Thyroid gland (tissue), 4 donors: ENCODE results near the gene HYAL3. TPM values are rescaled to one million over a fixed set of nuclear protein-coding genes. Genes with fewer than 3 reads are reported as not detected.
A peak's percentile ranks its signal among the peaks of the same experiment; 100 is the strongest.

Experiments used
- DNase-seq, 2 donors: peaks; one replicate each; pipeline ENCODE4 v3.0.0-alpha.2; 2019
- H3K27ac ChIP-seq, 3 donors: fragments of 200-600 bp; sonication (generic); 1 replicate in 2 of 3; 2 replicates in 1 of 3; pipeline ENCODE4 v1.5.1; 2016 to 2019; ENCODE audit warnings: mild to moderate bottlenecking in 1 of 3, moderate library complexity in 1 of 3
- H3K27me3 ChIP-seq: fragments of 200-600 bp; sonication (generic); one replicate; pipeline ENCODE4 v1.5.1; 2019
- H3K36me3 ChIP-seq, 2 donors: fragments of 200-600 bp; sonication (generic); one replicate each; pipeline ENCODE4 v1.5.1; 2016 to 2019
- H3K4me1 ChIP-seq, 2 donors: fragments of 200-600 bp; sonication (generic); one replicate each; pipeline ENCODE4 v1.5.1; 2017 to 2019
- H3K4me3 ChIP-seq, 3 donors: fragments of 200-600 bp; sonication (generic); replicated peaks in 1 of 3; 1 replicate in 2 of 3; 2 replicates in 1 of 3; pipeline ENCODE4 v1.5.1; 2016; ENCODE audit warnings: mild to moderate bottlenecking in 1 of 3
- H3K9me3 ChIP-seq: fragments of 200-600 bp; sonication (generic); one replicate; pipeline ENCODE4 v1.5.1; 2017
- POLR2A ChIP-seq, 2 donors: fragments of 450-650 bp; IDR thresholded peaks; one replicate each; pipeline ENCODE4 v1.6.1; 2017; ENCODE audit warnings: antibody characterized with exemption in 2 of 2, mild to moderate bottlenecking in 2 of 2, moderate library complexity in 1 of 2
- WGBS, 2 donors: methylation state at CpG; one replicate each; pipeline ENCODE4 v1.1.5; 2017; 5-methylcytosine and 5-hydroxymethylcytosine counted together
- intact Hi-C: fragments of 100-400 bp; cut with DNase I; formaldehyde crosslinking; loops from one replicate; pipeline ENCODE4 v1.15.1; 2023
- total RNA-seq, 4 donors: library from RNA; depleted of rRNA; stranded (reverse); fragments of >200 nt; gene quantifications; one replicate each; pipeline ENCODE4 v1.2.3, GENCODE V29; 2016
- TF ChIP-seq, protein P1 (sequence below), 6 experiments: fragments of 200-600 bp in 3 of 6; fragments of 450-650 bp in 3 of 6; sonication (generic) in 3 of 6; IDR thresholded peaks; one replicate each; pipeline ENCODE4 v1.5.1; 2016 to 2019; ENCODE audit warnings: antibody characterized with exemption in 6 of 6, mild to moderate bottlenecking in 2 of 6, inconsistent platforms in 1 of 6, moderate library complexity in 1 of 6

Gene HYAL3
- total RNA-seq, 4 donors from 2014 or later = 2.7 to 6.7 (median 3.8) TPM

DNA sequence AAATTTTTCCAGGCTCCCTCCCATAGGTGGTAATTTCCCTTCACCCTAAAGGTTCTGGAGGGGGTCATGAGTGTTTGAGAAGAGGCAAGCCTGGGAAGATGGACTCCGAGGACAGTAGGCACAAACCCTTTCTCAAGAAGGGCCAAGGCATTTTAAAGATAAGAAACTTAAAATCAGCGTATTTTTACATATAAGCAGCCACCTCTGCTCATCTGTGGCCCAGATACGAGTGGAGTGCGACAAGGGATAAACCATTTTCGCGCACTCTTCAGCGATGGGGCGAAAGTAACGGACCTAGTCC is 40.9 kb upstream of the HYAL3 start:
- 68 to 78% methylated on average over 9 of the region's 9 CpGs for WGBS, 2 donors
- Histone ChIP-seq H3K36me3 (no peaks in the 10 kb centered on the region), H3K4me3 (peak overlapping the region in 1 of 3 donors; percentile 40), H3K9me3 (no peaks in the 10 kb centered on the region), H3K27ac (peak overlapping the region; percentile 5 to 76 (median 75)), H3K4me1 (peaks cover 22 to 34% of the 10 kb centered on the region in 2 donors), H3K27me3 (no peaks in the 10 kb centered on the region)
- TF ChIP-seq, protein P1, sequence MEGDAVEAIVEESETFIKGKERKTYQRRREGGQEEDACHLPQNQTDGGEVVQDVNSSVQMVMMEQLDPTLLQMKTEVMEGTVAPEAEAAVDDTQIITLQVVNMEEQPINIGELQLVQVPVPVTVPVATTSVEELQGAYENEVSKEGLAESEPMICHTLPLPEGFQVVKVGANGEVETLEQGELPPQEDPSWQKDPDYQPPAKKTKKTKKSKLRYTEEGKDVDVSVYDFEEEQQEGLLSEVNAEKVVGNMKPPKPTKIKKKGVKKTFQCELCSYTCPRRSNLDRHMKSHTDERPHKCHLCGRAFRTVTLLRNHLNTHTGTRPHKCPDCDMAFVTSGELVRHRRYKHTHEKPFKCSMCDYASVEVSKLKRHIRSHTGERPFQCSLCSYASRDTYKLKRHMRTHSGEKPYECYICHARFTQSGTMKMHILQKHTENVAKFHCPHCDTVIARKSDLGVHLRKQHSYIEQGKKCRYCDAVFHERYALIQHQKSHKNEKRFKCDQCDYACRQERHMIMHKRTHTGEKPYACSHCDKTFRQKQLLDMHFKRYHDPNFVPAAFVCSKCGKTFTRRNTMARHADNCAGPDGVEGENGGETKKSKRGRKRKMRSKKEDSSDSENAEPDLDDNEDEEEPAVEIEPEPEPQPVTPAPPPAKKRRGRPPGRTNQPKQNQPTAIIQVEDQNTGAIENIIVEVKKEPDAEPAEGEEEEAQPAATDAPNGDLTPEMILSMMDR (IDR thresholded peaks at IDR 0.05) = no peak
- TF ChIP-seq POLR2A (IDR thresholded peaks at IDR 0.05) = no peak
- no peak for DNase-seq
- intact Hi-C loops = no loop called here

GRCh38 chr3:50339485-50340146 is 40.4 kb upstream of the HYAL3 start:
- intact Hi-C loops = no loop called here
- Histone ChIP-seq H3K27me3 (no peaks in the 10 kb centered on the region), H3K27ac (peak overlapping the region; percentile 5 to 76 (median 75)), H3K36me3 (no peaks in the 10 kb centered on the region), H3K9me3 (no peaks in the 10 kb centered on the region), H3K4me3 (no peak overlapping the region), H3K4me1 (peaks cover 26 to 38% of the 10 kb centered on the region in 2 donors)
- DNase-seq = no peak
- 77 to 91% methylated on average over 11 to 14 of the region's 14 CpGs for WGBS, 2 donors
- no peak for TF ChIP-seq POLR2A (IDR thresholded peaks at IDR 0.05)
- TF ChIP-seq, protein P1 (IDR thresholded peaks at IDR 0.05) = no peak

GRCh38 chr3:50338965-50339364 is 39.8 kb upstream of the HYAL3 start:
- Histone ChIP-seq H3K27me3 (no peaks in the 10 kb centered on the region), H3K4me3 (no peak overlapping the region)

GRCh38 chr3:50337175-50337861 is 38.1 kb upstream of the HYAL3 start:
- Histone ChIP-seq H3K27ac (peak overlapping the region; percentile 91 to 96 (median 91)), H3K4me3 (peak overlapping the region; percentile 49 to 79 (median 78)), H3K4me1 (peaks cover 36 to 61% of the 10 kb centered on the region in 2 donors), H3K36me3 (no peaks in the 10 kb centered on the region), H3K9me3 (no peaks in the 10 kb centered on the region), H3K27me3 (no peaks in the 10 kb centered on the region)
- TF ChIP-seq POLR2A (IDR thresholded peaks at IDR 0.05) = peak; percentile 62 to 91
- TF ChIP-seq, protein P1 (IDR thresholded peaks at IDR 0.05) = no peak
- intact Hi-C loops = no loop called here
- WGBS, 2 donors = 0% methylated on average over 2 to 6 of the region's 79 CpGs
- peak; percentile 100 for DNase-seq

More at GRCh38 chr3:50338965-50339364, 39.8 kb upstream of the HYAL3 start:
- Histone ChIP-seq H3K27ac (peak overlapping the region in 2 of 3 donors; percentile 91 to 96), H3K9me3 (no peaks in the 10 kb centered on the region), H3K4me1 (peaks cover 33 to 45% of the 10 kb centered on the region in 2 donors), H3K36me3 (no peaks in the 10 kb centered on the region)
- intact Hi-C loops = no loop called here
- DNase-seq = no peak
- 76 to 89% methylated on average over 5 of the region's 5 CpGs for WGBS, 2 donors
- no peak for TF ChIP-seq POLR2A (IDR thresholded peaks at IDR 0.05)
- TF ChIP-seq, protein P1 (IDR thresholded peaks at IDR 0.05) = no peak
